HG03558 (cell line): ENCODE data around the gene SERTAD1.
"Not testable (repeated sequence)": the region's sequence is repeated elsewhere in the genome, so short reads cannot be mapped to it uniquely, and the experiment has no call there.

ENCODE experiments used
- ATAC-seq: cut with Tn5 transposase; IDR thresholded peaks from one replicate; pipeline ENCODE4 v1.9.1; 2021; ENCODE audit warnings: moderate number of reproducible peaks; ENCODE audit not compliant: unreplicated experiment; ENCODE audit errors: extremely low read depth

The SERTAD1 gene

GRCh38 chr19:40453151-40453735 is 27.5 kb upstream of the SERTAD1 start:
- no peak for ATAC-seq

- ATAC-seq, result no peak
Observed at GRCh38 chr19:40452016-40452415, 26.2 kb upstream of the SERTAD1 start.

- no peak for ATAC-seq
Observed at GRCh38 chr19:40450664-40451063, 24.9 kb upstream of the SERTAD1 start.

- ATAC-seq, result no peak
Observed at GRCh38 chr19:40449506-40449905, 23.7 kb upstream of the SERTAD1 start.

GRCh38 chr19:40446263-40446784 is 20.5 kb upstream of the SERTAD1 start:
- ATAC-seq, result no peak

- no peak for ATAC-seq
Observed at GRCh38 chr19:40445780-40446262, 20.0 kb upstream of the SERTAD1 start.

GRCh38 chr19:40444825-40445312 is 19.1 kb upstream of the SERTAD1 start:
- ATAC-seq, result no peak

GRCh38 chr19:40444000-40444824 is 18.4 kb upstream of the SERTAD1 start, which contains the start of gene SERTAD3:
Gene SERTAD3, minus strand, starts transcription at chr19:40444335. Its CDS starts 2,255 bp downstream, at chr19:40442080.
- peak; percentile 38 for ATAC-seq

GRCh38 chr19:40443131-40443999 is 17.6 kb upstream of the SERTAD1 start:
- ATAC-seq, result peak; percentile 49

- no peak for ATAC-seq
Observed at GRCh38 chr19:40442328-40443130, 16.7 kb upstream of the SERTAD1 start.

- ATAC-seq, result no peak
Observed at GRCh38 chr19:40441719-40442253, 16.0 kb upstream of the SERTAD1 start.

- no peak for ATAC-seq
Observed at GRCh38 chr19:40438284-40438683, 12.5 kb upstream of the SERTAD1 start.

GRCh38 chr19:40433391-40434216 is 7.8 kb upstream of the SERTAD1 start:
- no peak for ATAC-seq

- not testable (repeated sequence) for ATAC-seq
Observed at GRCh38 chr19:40432760-40433159, 7.0 kb upstream of the SERTAD1 start.

GRCh38 chr19:40431698-40432097 is 5.9 kb upstream of the SERTAD1 start:
- no peak for ATAC-seq

- ATAC-seq, result not testable (repeated sequence)
Observed at GRCh38 chr19:40430242-40430641, 4.5 kb upstream of the SERTAD1 start.

- ATAC-seq, result not testable (repeated sequence)
Observed at GRCh38 chr19:40428197-40428596, 2.4 kb upstream of the SERTAD1 start.
